GM21825 (cell line): ENCODE measurements around the gene NEB.
"Not testable (repeated sequence)": the region's sequence is repeated elsewhere in the genome, so short reads cannot be mapped to it uniquely, and the experiment has no call there.

ENCODE experiments used
- ATAC-seq: cut with Tn5 transposase; IDR thresholded peaks from one replicate; pipeline ENCODE4 v1.9.1; 2021; ENCODE audit warnings: mild to moderate bottlenecking, moderate library complexity; ENCODE audit not compliant: unreplicated experiment

NEB gene

GRCh38 chr2:151619337-151619989 is 114.8 kb downstream of the NEB start:
- ATAC-seq: no peak

- no peak for ATAC-seq
Observed at GRCh38 chr2:151616760-151617339, 117.4 kb downstream of the NEB start.

GRCh38 chr2:151614606-151615306 is 119.5 kb downstream of the NEB start:
- no peak for ATAC-seq

GRCh38 chr2:151614159-151614558 is 120.1 kb downstream of the NEB start:
- ATAC-seq: no peak

GRCh38 chr2:151611351-151611750 is 122.9 kb downstream of the NEB start:
- no peak for ATAC-seq

GRCh38 chr2:151610310-151610709 is 124.0 kb downstream of the NEB start:
- no peak for ATAC-seq

GRCh38 chr2:151609705-151610104 is 124.6 kb downstream of the NEB start:
- ATAC-seq: no peak

GRCh38 chr2:151607459-151608424 is 126.5 kb downstream of the NEB start:
- not testable (repeated sequence) for ATAC-seq

GRCh38 chr2:151603530-151603929 is 130.7 kb downstream of the NEB start:
- ATAC-seq: not testable (repeated sequence)

GRCh38 chr2:151602402-151602801 is 131.9 kb downstream of the NEB start:
- ATAC-seq: not testable (repeated sequence)

GRCh38 chr2:151601803-151602202 is 132.5 kb downstream of the NEB start:
- peak; percentile 63 for ATAC-seq

GRCh38 chr2:151596903-151597608 is 137.2 kb downstream of the NEB start:
- not testable (repeated sequence) for ATAC-seq

GRCh38 chr2:151591908-151592255 is 142.4 kb downstream of the NEB start:
- not testable (repeated sequence) for ATAC-seq

- ATAC-seq: not testable (repeated sequence)
Observed at GRCh38 chr2:151591250-151591907, 142.9 kb downstream of the NEB start.

- not testable (repeated sequence) for ATAC-seq
Observed at GRCh38 chr2:151581300-151581699, 153.0 kb downstream of the NEB start.

- ATAC-seq: not testable (repeated sequence)
Observed at GRCh38 chr2:151580697-151581096, 153.6 kb downstream of the NEB start.

GRCh38 chr2:151577116-151577515 is 157.2 kb downstream of the NEB start:
- ATAC-seq: no peak

- ATAC-seq: no peak
Observed at GRCh38 chr2:151576080-151576479, 158.2 kb downstream of the NEB start.

GRCh38 chr2:151575338-151575737 is 158.9 kb downstream of the NEB start:
- no peak for ATAC-seq

GRCh38 chr2:151570191-151570590 is 164.1 kb downstream of the NEB start:
- ATAC-seq: no peak
